HTR-8/SVneo (cell line): ENCODE data around the gene IER5.
"Not testable (repeated sequence)": the region's sequence is repeated elsewhere in the genome, so short reads cannot be mapped to it uniquely, and the experiment has no call there.

ENCODE experiments used
- DNase-seq: peaks from one replicate; pipeline ENCODE4 v3.0.0; 2011; ENCODE audit warnings: low spot score, mixed read lengths; ENCODE audit not compliant: insufficient read length
- FAIRE-seq: peaks from 2 replicates; lab custom pipeline; 2011; peaks lifted over from hg19 to GRCh38; lab: Jason Lieb, UNC

IER5 gene

GRCh38 chr1:181111559-181111958 is 23.1 kb downstream of the IER5 start:
- FAIRE-seq = no peak
- no peak for DNase-seq

GRCh38 chr1:181112071-181112929 is 23.8 kb downstream of the IER5 start:
- FAIRE-seq = peak; percentile 91
- peak; percentile 89 for DNase-seq

- no peak for FAIRE-seq
- no peak for DNase-seq
Measured at GRCh38 chr1:181113059-181113641, 24.6 kb downstream of the IER5 start.

- DNase-seq (no peak), FAIRE-seq (no peak)
Measured at GRCh38 chr1:181114574-181115367, 26.3 kb downstream of the IER5 start.

GRCh38 chr1:181115368-181115684 is 26.8 kb downstream of the IER5 start:
- no peak for FAIRE-seq
- no peak for DNase-seq

- not testable (repeated sequence) for DNase-seq, FAIRE-seq
Measured at GRCh38 chr1:181115971-181116370, 27.5 kb downstream of the IER5 start.

GRCh38 chr1:181116819-181117390 is 28.4 kb downstream of the IER5 start:
- FAIRE-seq (no peak), DNase-seq (no peak)

GRCh38 chr1:181117648-181118449 is 29.3 kb downstream of the IER5 start:
- FAIRE-seq (no peak), DNase-seq (no peak)

GRCh38 chr1:181119093-181119989 is 30.8 kb downstream of the IER5 start:
- DNase-seq = no peak
- FAIRE-seq = no peak

GRCh38 chr1:181120924-181121323 is 32.4 kb downstream of the IER5 start:
- FAIRE-seq (no peak), DNase-seq (no peak)

- DNase-seq = no peak
- no peak for FAIRE-seq
Measured at GRCh38 chr1:181121498-181121897, 33.0 kb downstream of the IER5 start.

GRCh38 chr1:181122222-181122621 is 33.7 kb downstream of the IER5 start:
- FAIRE-seq = no peak
- DNase-seq = no peak

- no peak for FAIRE-seq
- DNase-seq = no peak
Measured at GRCh38 chr1:181123173-181123572, 34.7 kb downstream of the IER5 start.

- DNase-seq = no peak
- FAIRE-seq = no peak
Measured at GRCh38 chr1:181124291-181124751, 35.8 kb downstream of the IER5 start.

- DNase-seq = no peak
- FAIRE-seq = no peak
Measured at GRCh38 chr1:181126289-181126688, 37.8 kb downstream of the IER5 start.

- FAIRE-seq = no peak
Measured at GRCh38 chr1:181126871-181127587, 38.5 kb downstream of the IER5 start.

GRCh38 chr1:181127898-181128453 is 39.5 kb downstream of the IER5 start:
- FAIRE-seq = no peak
- DNase-seq = no peak

More at GRCh38 chr1:181126871-181127587, 38.5 kb downstream of the IER5 start:
- DNase-seq = no peak
